Inflammatory macrophage treated with lipopolysaccharide for 1 hour (primary cell): ENCODE results near the gene GPR179.
"Not testable (repeated sequence)": the region's sequence is repeated elsewhere in the genome, so short reads cannot be mapped to it uniquely, and the experiment has no call there.

Experiments used
- DNase-seq, 2 donors: peaks; one replicate each; pipeline ENCODE4 v3.0.0-alpha.2; 2020 to 2022

GPR179 gene

GRCh38 chr17:38322897-38323296, 20.9 kb downstream of the GPR179 start:
- DNase-seq, result no peak

- peak; percentile 28 to 79 for DNase-seq
These were observed 21.5 kb downstream of the GPR179 start for GRCh38 chr17:38322156-38322779.

- no peak for DNase-seq
These were observed 23.3 kb downstream of the GPR179 start for GRCh38 chr17:38320482-38320881.

- no peak for DNase-seq
These were observed 26.7 kb downstream of the GPR179 start for GRCh38 chr17:38317081-38317480.

- no peak for DNase-seq
These were observed 28.3 kb downstream of the GPR179 start for GRCh38 chr17:38315497-38315896.

- peak; percentile 94 to 98 for DNase-seq
These were observed 46.8 kb downstream of the GPR179 start, which contains the start of gene MRPL45 for GRCh38 chr17:38296834-38297517. Gene MRPL45, plus strand, starts transcription at chr17:38297168. Its CDS starts 16 bp downstream, at chr17:38297184.

GRCh38 chr17:38295602-38296365, 48.0 kb downstream of the GPR179 start:
- DNase-seq, result not testable (repeated sequence)

- DNase-seq, result not testable (repeated sequence)
These were observed 54.0 kb downstream of the GPR179 start for GRCh38 chr17:38289760-38290159.

- DNase-seq, result peak; percentile 4 to 9
These were observed 55.4 kb downstream of the GPR179 start for GRCh38 chr17:38288217-38288827.

GRCh38 chr17:38286501-38287091, 57.2 kb downstream of the GPR179 start:
- DNase-seq, result not testable (repeated sequence)

- DNase-seq, result not testable (repeated sequence)
These were observed 57.8 kb downstream of the GPR179 start for GRCh38 chr17:38285994-38286393.
